Transverse colon (tissue), 4 donors: Measurements from ENCODE around the gene CEACAM21. TPM values are rescaled to one million over a fixed set of nuclear protein-coding genes. Genes with fewer than 3 reads are reported as not detected.

Source experiments
- DNase-seq: peaks from one replicate; pipeline ENCODE4 v3.0.0-alpha.2; 2019
- H3K27ac ChIP-seq, 4 donors: fragments of 200-600 bp; sonication (generic); 2 replicates each; pipeline ENCODE4 v1.5.1; 2016 to 2018; ENCODE audit warnings: inconsistent platforms in 4 of 4
- H3K27me3 ChIP-seq: fragments of 200-600 bp; sonication (generic); 2 replicates; pipeline ENCODE4 v1.5.1; 2017; ENCODE audit warnings: inconsistent platforms
- H3K36me3 ChIP-seq, 4 donors: fragments of 200-600 bp; sonication (generic); 2 replicates each; pipeline ENCODE4 v1.5.1; 2017 to 2019; ENCODE audit warnings: inconsistent platforms in 4 of 4
- H3K4me1 ChIP-seq, 4 donors: fragments of 200-600 bp; sonication (generic); 2 replicates each; pipeline ENCODE4 v1.5.1; 2017 to 2020; ENCODE audit warnings: inconsistent platforms in 4 of 4
- H3K4me3 ChIP-seq, 4 donors: fragments of 200-600 bp; sonication (generic); 1 replicate in 1 of 4; 2 replicates in 3 of 4; pipeline versions ENCODE4 v1.5.1 to v1.6.1; 2017 to 2019; ENCODE audit warnings: inconsistent platforms in 4 of 4
- H3K9me3 ChIP-seq, 2 donors: fragments of 200-600 bp; sonication (generic); 2 replicates each; pipeline ENCODE4 v1.5.1; 2017 to 2019; ENCODE audit warnings: inconsistent platforms in 2 of 2
- CTCF ChIP-seq, 5 experiments: fragments of 200-600 bp in 3 of 5; fragments of 450-650 bp in 2 of 5; sonication (generic) in 3 of 5; IDR thresholded peaks; 1 replicate in 2 of 5; 2 replicates in 3 of 5; pipeline ENCODE4 v1.5.1; 2016 to 2017; ENCODE audit warnings: antibody characterized with exemption in 5 of 5, inconsistent platforms in 3 of 5, mild to moderate bottlenecking in 2 of 5, moderate library complexity in 1 of 5
- EP300 ChIP-seq: sonication (generic); formaldehyde crosslinking; IDR thresholded peaks from one replicate; pipeline ENCODE4 v1.6.1; 2017; ENCODE audit warnings: antibody characterized with exemption, low read depth
- POLR2A ChIP-seq: fragments of 450-650 bp; IDR thresholded peaks from one replicate; pipeline ENCODE4 v1.6.1; 2016; ENCODE audit warnings: antibody characterized with exemption, mild to moderate bottlenecking, moderate library complexity
- POLR2AphosphoS5 ChIP-seq, 3 donors: sonication (generic); formaldehyde crosslinking; IDR thresholded peaks; one replicate each; pipeline ENCODE4 v1.6.1; 2016; ENCODE audit warnings: antibody characterized with exemption in 3 of 3
- WGBS, 2 donors: methylation state at CpG; one replicate each; pipeline ENCODE4 v1.1.5; 2018; ENCODE audit warnings: low coverage in 1 of 2; 5-methylcytosine and 5-hydroxymethylcytosine counted together
- in situ Hi-C, 4 donors: fragments of 200-750 bp; cut with MboI; loops; one replicate each; pipeline versions ENCODE4 v1.15.0 to v1.15.1; 2017; ENCODE audit warnings: low sequenced_read_pairs in 3 of 4, low pct_ligation_motif_present in 1 of 4, low pct_unique_long_range_greater_than_20kb in 1 of 4
- intact Hi-C: fragments of 100-400 bp; cut with DNase I; formaldehyde crosslinking; loops from one replicate; pipeline ENCODE4 v1.15.1; 2023; ENCODE audit warnings: low total_unique reads
- total RNA-seq, 4 donors: library from RNA; depleted of rRNA; stranded (reverse); fragments of >200 nt; gene quantifications; one replicate each; pipeline ENCODE4 v1.1.0, GENCODE V29; 2016

CEACAM21 gene
- total RNA-seq, 4 donors from 2014 or later: 0.41 to 1.1 (median 0.95) TPM; not detected in 1

GRCh38 chr19:41546961-41547360, 29.0 kb upstream of the CEACAM21 start:
- no peak for TF ChIP-seq EP300
- TF ChIP-seq POLR2AphosphoS5 (IDR thresholded peaks at IDR 0.05): no peak
- TF ChIP-seq CTCF (IDR thresholded peaks at IDR 0.05): no peak
- TF ChIP-seq POLR2A: no peak
- intact Hi-C loops (no loop called here), in situ Hi-C loops (no loop called here)
- Histone ChIP-seq H3K4me3 (no peak overlapping the region), H3K9me3 (no peaks in the 10 kb centered on the region), H3K36me3 (no peaks in the 10 kb centered on the region), H3K27me3 (peaks cover 38% of the 10 kb centered on the region), H3K27ac (peak overlapping the region in 3 of 4 donors; percentile 53 to 74 (median 65)), H3K4me1 (peaks cover 0 to 11% (median 0%) of the 10 kb centered on the region in 4 donors)
- WGBS, 2 donors: 58 to 62% methylated on average over 4 of the region's 4 CpGs
- no peak for DNase-seq

GRCh38 chr19:41547569-41547968, 28.4 kb upstream of the CEACAM21 start:
- peak overlapping the region in 1 of 4 donors; percentile 74 for H3K27ac ChIP-seq
- no peaks in the 10 kb centered on the region for H3K36me3 ChIP-seq
- in situ Hi-C loops: no loop called here
- no peaks in the 10 kb centered on the region for H3K9me3 ChIP-seq
- peaks cover 0 to 11% (median 0%) of the 10 kb centered on the region in 4 donors for H3K4me1 ChIP-seq
- H3K4me3 ChIP-seq: no peak overlapping the region
- intact Hi-C loops: no loop called here
- peaks cover 34% of the 10 kb centered on the region for H3K27me3 ChIP-seq
- DNase-seq: no peak
- TF ChIP-seq EP300 (no peak), POLR2AphosphoS5 (IDR thresholded peaks at IDR 0.05) (no peak), POLR2A (no peak), CTCF (IDR thresholded peaks at IDR 0.05) (no peak)
- WGBS, 2 donors: 0 to 27% methylated on average over 1 to 2 of the region's 2 CpGs

- intact Hi-C loops (no loop called here), in situ Hi-C loops (no loop called here)
- H3K27me3 ChIP-seq: peaks cover 34% of the 10 kb centered on the region
- H3K4me3 ChIP-seq: no peak overlapping the region
- no peaks in the 10 kb centered on the region for H3K36me3 ChIP-seq
- DNase-seq: no peak
- peaks cover 0 to 11% (median 0%) of the 10 kb centered on the region in 4 donors for H3K4me1 ChIP-seq
- peak overlapping the region in 2 of 4 donors; percentile 69 to 74 for H3K27ac ChIP-seq
- TF ChIP-seq POLR2AphosphoS5 (IDR thresholded peaks at IDR 0.05): no peak
- no peak for TF ChIP-seq EP300
- H3K9me3 ChIP-seq: no peaks in the 10 kb centered on the region
- WGBS, 2 donors: 50 to 79% methylated on average over 4 of the region's 4 CpGs
These were observed 27.9 kb upstream of the CEACAM21 start for GRCh38 chr19:41548047-41548446.

GRCh38 chr19:41548954-41549688, 26.8 kb upstream of the CEACAM21 start:
- Histone ChIP-seq H3K4me3 (peak overlapping the region in 2 of 4 donors; percentile 4 to 36), H3K9me3 (no peaks in the 10 kb centered on the region), H3K27me3 (peaks cover 33% of the 10 kb centered on the region), H3K4me1 (peaks cover 0 to 11% (median 0%) of the 10 kb centered on the region in 4 donors), H3K36me3 (no peaks in the 10 kb centered on the region), H3K27ac (peak overlapping the region; percentile 49 to 74 (median 70))
- intact Hi-C loops: no loop called here
- no peak for TF ChIP-seq CTCF (IDR thresholded peaks at IDR 0.05)
- TF ChIP-seq POLR2AphosphoS5 (IDR thresholded peaks at IDR 0.05): peak; percentile 60 to 86 (median 83)
- TF ChIP-seq POLR2A: peak; percentile 86
- 10 to 25% methylated on average over 7 to 9 of the region's 9 CpGs for WGBS, 2 donors
- DNase-seq: peak; percentile 71
- in situ Hi-C loops: no loop called here
